ENCODE results near the gene MED10.

Gene MED10

DNA sequence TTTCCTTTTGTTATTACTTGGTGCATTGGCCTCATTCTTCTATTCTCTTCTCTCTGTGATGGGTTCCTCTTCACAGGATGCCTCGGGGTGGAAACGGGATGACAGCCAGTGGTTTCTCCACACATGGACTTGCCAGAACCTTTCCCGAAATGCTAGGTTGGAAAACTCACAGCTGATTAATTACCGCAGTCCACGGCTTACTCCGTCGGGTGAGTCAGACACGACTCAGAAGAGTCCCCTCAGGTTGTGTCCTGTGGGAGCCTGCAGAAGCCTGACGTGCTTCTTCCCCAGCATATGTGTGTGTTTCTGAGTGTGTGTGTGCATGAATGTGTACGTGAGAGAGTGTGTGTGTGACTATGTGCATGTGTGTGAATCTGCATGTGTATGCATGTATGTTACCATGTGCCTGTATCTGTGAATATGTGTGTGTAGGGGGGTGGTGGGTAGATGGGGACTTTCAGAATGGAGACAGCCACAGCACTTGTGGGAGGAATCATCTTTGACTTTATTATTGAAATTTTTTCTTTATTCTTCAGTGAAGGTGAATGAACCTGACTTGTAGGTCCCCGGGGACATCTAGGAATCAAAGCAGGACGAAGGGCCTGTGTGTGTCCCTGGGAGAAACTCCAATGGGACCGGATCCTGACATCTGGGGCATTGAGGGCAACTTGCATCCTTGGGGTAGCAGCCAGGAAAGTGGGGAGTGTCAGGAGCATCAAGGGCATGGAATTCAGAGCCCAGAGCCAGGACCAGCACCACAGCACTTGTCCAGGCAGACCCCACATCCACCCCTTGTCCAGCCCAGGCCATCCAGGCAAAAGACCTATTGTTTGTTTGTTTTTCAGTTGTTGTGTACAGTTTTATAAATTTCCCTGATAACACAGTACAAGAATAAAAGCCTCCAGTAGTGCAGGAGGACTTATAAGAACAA, 21.9 kb upstream of the MED10 start:
- no peak for DNase-seq (ENCODE audit: low read depth in 2 of 2)

DNA sequence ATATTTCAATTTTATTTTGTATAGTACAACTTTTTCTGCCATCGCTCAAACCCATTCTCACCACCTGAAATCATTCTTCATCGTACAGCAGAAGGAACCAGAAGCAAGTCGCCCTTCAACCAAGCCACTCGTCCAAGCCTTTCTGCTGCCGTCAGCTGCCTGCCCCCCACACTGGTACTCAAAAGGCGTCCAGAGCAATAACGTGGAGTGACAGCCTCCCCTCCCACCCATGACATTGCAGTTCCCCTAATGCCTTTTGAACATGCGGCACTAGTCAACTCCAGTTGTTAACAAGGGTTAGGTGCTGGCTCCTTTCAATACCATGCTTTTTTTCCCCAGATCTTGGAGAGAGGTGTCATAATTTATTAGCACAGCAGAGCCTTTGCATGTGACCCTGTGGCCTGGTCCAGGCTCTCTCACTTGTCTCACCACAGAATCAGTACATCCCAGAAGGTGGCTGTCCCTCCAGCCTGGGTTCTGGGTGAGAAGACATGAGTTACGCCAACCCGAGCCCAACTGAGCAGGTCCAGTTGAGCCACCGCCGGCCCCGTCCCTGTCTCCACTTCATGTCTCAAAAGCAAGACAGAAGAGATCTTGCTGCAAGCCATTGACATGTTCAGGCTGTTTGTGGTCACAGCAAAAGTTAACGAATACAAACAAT, 20.4 kb upstream of the MED10 start:
- DNase-seq (ENCODE audit: low read depth in 2 of 2): no peak

- DNase-seq (ENCODE audit: low read depth in 2 of 2): no peak
These were observed 19.4 kb upstream of the MED10 start for GRCh38 chr5:6397536-6398269.

GRCh38 chr5:6396836-6397535, 18.6 kb upstream of the MED10 start:
- DNase-seq (ENCODE audit: low read depth in 2 of 2): no peak

DNA sequence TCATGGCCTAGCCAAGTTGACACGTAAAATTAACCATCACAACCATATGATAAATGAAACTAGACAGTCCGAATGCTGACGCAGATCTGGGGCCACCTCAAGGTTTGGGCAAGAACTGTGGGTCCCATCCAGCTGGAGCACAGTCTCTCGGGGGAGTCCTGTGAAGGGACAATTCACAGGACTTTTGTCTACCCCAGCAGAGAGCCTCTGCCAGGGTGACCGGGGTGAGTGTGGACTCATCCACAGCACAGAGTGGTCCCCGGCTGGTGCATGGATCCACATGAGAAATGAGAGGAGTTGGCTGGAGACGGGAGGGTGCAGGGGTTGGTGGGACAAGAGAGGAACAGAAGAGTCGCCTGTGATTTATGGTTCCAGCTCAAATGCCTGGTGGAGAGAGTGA, 17.7 kb upstream of the MED10 start:
- no peak for DNase-seq (ENCODE audit: low read depth in 2 of 2)

GRCh38 chr5:6395621-6396020, 17.3 kb upstream of the MED10 start:
- no peak for DNase-seq (ENCODE audit: low read depth in 2 of 2)

- no peak for DNase-seq (ENCODE audit: low read depth in 2 of 2)
These were observed 16.7 kb upstream of the MED10 start for GRCh38 chr5:6395102-6395445.

DNA sequence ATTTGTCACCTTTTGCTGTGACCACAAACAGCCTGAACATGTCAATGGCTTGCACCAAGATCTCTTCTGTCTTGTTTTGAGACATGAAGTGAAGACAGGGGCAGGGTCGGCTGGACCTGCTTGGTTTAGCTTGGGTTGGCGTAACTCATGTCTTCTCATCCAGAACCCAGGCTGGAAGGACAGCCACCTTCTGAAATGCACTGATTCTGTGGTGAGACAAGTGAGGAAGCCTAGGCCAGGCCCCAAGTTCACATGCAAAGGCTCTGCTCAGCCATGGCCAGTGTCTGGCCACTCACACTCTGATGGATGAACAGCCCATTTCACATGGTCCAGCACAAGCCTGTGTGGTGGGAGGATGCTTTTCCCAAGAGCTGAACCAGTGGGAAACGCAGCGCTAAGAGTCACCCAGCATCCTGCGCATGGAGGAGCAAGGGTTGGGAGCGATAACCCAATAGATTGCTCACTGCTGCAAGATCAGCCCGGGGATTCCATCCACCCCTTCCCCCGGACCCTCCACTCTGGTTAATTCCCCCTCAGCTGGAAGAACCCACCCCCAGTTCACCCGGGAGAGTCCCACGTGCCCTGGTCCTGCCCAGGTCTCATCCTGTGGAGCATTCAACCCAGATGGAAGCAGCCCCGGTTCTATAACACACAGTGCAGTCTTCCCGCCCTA, 16.2 kb upstream of the MED10 start:
- DNase-seq (ENCODE audit: low read depth in 2 of 2): no peak

DNA sequence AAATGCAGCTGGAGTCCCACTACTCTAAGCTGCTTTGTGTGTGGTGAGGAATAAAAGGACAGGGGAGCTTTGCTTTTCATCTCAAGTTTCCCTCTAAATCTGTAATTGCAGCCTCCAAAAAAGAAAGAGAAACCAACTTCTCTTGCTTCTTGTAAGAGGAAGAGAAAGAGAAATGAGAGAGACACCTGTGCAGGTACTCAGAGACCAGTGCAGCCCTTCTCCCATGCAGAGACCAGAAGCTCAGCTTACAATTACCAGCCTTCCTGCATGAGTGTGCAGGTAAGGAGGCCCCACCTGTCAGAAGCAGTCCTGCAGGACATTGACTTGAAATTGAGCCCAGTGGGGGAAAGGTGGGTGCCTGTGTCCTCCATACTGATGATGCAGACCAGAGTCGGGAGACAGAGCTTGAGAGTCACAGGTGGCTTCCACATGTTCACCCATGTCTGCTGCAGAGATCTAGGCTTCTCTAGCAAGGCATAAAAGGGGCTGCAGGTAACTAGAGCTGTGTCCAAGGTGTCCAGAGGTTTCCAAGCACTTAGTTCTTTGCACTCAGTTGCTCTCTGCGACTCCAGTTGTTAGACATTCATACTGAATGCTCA, 15.3 kb upstream of the MED10 start:
- no peak for DNase-seq (ENCODE audit: low read depth in 2 of 2)

DNA sequence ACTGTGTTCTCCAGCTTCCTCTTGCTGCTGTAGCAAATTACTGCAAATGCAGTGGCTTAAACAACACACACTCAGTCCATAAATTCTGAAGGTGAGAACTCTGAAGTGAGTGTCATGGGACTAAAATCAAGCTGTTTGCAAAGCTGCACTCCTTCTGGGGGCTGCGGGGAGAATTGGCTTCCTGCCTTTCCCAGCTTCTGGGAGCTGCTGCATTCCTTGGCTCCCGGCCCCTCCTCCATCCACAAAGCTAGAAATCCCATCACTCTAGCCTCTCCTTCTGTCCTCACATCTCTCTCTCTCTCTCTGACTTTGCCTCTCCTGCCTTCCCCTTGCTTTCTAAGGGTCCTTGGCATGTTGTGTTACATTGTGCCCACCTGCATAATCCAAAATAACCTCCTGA, 14.2 kb upstream of the MED10 start:
- DNase-seq (ENCODE audit: low read depth in 2 of 2): no peak

- no peak for DNase-seq (ENCODE audit: low read depth in 2 of 2)
These were observed 12.8 kb upstream of the MED10 start for GRCh38 chr5:6391151-6391550.

DNA sequence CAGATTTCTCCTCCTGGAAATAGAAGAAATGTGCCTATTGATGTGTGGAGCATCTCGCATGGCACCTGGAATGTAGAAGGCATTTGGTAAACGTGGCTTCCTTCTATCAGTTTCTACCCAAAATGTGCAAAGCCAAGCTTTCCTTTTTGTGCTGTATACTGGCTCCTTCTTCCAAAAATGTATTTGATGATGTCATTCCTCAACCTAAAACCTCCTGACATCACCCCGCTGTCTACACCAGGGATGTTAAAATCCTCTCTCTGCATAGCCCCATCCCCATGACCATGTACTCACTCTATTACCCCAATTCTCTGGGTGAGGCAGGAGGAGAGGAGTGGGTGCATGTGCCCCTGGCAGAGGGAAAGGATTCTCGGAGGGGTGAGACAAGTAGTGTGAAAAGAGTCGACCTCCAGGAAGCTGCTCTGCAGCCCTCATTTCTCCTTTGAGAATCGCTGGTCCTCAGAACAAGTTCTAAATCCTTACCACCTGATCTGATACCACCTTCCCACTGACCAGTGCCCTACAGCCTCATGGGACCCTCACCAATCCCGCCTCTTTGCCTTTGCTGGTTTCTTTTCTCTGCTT, 11.7 kb upstream of the MED10 start:
- no peak for DNase-seq (ENCODE audit: low read depth in 2 of 2)

DNA sequence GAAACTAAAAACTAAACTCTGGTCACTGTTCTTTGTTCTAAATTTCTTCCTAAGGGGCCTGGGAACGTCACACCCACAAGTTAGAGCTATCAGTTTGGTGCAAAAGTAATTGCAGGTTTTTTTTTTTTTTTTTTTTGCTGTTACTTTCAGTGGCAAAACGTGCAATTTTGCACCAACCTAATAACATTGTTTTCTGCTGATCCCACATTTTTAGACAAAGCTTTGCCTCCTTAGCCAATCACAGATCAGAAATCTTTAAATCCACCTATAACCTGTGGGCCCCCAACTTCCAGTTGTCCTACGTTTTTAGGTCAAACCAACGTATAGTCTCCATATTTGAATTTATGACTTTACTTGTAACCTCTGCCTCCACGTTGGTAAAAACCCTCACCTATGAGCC, 11.1 kb upstream of the MED10 start:
- no peak for DNase-seq (ENCODE audit: low read depth in 2 of 2)

GRCh38 chr5:6387970-6388369, 9.6 kb upstream of the MED10 start:
- DNase-seq (ENCODE audit: low read depth in 2 of 2): no peak

- no peak for DNase-seq (ENCODE audit: low read depth in 2 of 2)
These were observed 7.9 kb upstream of the MED10 start for GRCh38 chr5:6386271-6386670.

GRCh38 chr5:6384856-6385255, 6.5 kb upstream of the MED10 start:
- no peak for DNase-seq (ENCODE audit: low read depth in 2 of 2)

DNA sequence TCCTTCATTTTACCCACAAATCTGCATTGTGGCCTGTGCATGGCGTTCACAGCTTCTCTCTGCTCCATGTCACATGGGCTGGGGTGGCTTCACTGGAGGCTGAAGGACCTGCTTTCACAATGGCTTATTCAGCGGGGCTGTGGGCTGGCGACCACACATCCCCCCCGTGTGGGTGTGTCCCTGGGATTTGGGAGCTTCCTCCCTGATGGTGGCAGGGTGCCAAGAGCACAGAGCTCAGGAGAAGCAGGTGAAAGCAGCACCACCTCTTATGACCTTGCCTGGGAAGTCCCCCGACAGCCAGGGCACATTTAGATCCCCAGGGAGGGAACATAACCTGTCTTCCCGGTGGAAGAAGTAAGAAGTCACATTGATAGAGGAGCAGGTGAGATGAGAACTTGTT, 5.0 kb upstream of the MED10 start:
- no peak for DNase-seq (ENCODE audit: low read depth in 2 of 2)

DNA sequence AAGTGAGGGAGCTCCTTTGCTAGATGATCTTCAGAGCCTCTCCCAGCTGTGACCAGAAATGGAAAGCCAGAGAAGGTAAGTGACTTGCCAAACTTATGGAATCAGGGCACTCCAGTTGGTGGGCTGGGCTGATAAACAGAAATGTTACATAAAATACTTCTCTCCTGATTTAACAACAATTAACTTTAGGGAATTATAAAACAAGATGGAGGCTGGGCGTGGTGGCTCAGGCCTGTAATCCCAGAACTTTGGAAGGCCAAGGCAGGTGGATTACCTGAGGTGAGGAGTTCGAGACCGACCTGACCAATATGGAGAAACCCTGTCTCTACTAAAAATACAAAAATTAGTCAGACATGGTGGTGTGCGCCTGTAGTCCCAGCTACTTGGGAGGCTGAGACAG, 899 bp upstream of the MED10 start:
- DNase-seq (ENCODE audit: low read depth in 2 of 2): no peak

GRCh38 chr5:6378766-6379103, 388 bp upstream of the MED10 start:
- no peak for DNase-seq (ENCODE audit: low read depth in 2 of 2)

DNA sequence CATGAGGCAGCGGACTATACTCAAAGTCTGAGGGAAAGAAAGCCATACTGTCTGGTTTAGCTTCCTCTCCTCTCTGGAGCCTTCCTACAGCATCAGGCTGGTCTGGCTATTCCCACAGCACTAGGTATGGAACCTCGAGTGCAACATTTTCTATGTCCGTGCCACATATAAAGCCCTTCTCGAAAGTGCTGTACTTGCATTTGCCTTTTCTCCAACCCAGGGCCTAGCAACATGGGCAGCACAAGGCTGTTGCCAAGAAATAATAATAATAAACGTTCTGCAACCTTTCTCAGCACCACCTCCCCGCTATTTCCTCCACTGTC, 804 bp downstream of the MED10 start:
- no peak for DNase-seq (ENCODE audit: low read depth in 2 of 2)

DNA sequence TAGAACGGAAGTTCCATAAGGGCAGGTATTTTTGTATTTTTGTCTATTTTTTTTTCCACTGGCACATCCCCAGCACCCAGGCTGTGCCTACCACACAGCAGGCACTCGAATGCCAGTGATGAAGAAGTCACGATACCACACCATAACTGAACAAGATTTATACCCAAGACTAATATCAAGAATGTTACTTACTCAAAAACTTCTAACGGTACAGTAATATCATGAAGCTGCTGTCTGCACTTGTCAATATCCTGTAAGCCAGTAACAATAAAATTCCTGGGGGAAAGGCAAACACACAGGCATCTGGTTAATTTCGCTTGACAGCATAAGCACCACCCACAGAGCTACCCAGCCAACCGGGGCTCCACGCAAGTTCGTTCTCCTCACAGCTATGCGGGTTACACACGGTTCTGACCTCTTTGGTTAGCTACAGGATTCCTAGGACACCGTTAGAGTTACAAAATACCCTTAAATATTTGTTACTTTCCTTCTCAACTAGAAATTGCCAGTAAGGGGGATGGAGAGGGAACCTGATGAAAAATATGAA, 1.3 kb downstream of the MED10 start:
- DNase-seq (ENCODE audit: low read depth in 2 of 2): no peak
